ENCODE measurements around the gene KCNG2.
"Not testable (repeated sequence)": the region's sequence is repeated elsewhere in the genome, so short reads cannot be mapped to it uniquely, and the experiment has no call there.

The KCNG2 gene

GRCh38 chr18:79872527-79873444 is 75.0 kb downstream of the KCNG2 start:
- peak overlapping the region in 9 of 11 experiments; percentile 23 to 57 (median 45); a peak in 16 of 22 replicates for H3K4me2 ChIP-seq
- H3K9me3 ChIP-seq (replicated peaks in 1 of 11), result peaks cover 0 to 7% (median 0%) of the 10 kb centered on the region in 11 experiments; a peak in 3 of 22 replicates
- no peaks in the 10 kb centered on the region for H3K36me3 ChIP-seq
- no peak overlapping the region for H3K27ac ChIP-seq
- H3K9ac ChIP-seq, result no peak overlapping the region
- H4K20me1 ChIP-seq, result peaks cover 0 to 13% (median 0%) of the 10 kb centered on the region in 11 experiments; a peak in 2 of 22 replicates
- H3K27me3 ChIP-seq, result peaks cover 0 to 8% (median 0%) of the 10 kb centered on the region in 11 experiments; a peak in 1 of 22 replicates
- H3K4me3 ChIP-seq, result no peak overlapping the region
- no peak for TF ChIP-seq Cebpa-rat (IDR thresholded peaks at IDR 0.05)
- peaks cover 7 to 45% (median 32%) of the 10 kb centered on the region in 10 experiments; a peak in 19 of 20 replicates for H3K4me1 ChIP-seq

- TF ChIP-seq Cebpa-rat (IDR thresholded peaks at IDR 0.05), result no peak
- no peak overlapping the region for H3K4me2 ChIP-seq
- no peak overlapping the region for H3K27ac ChIP-seq
- H3K27me3 ChIP-seq, result peaks cover 0 to 8% (median 0%) of the 10 kb centered on the region in 11 experiments; a peak in 1 of 22 replicates
- H3K4me3 ChIP-seq, result no peak overlapping the region
- H3K36me3 ChIP-seq, result no peaks in the 10 kb centered on the region
- peaks cover 0 to 2% (median 0%) of the 10 kb centered on the region in 11 experiments; a peak in 2 of 22 replicates for H3K9me3 ChIP-seq (replicated peaks in 1 of 11)
- H3K4me1 ChIP-seq, result peaks cover 7 to 44% (median 31%) of the 10 kb centered on the region in 10 experiments; a peak in 19 of 20 replicates
- no peak overlapping the region for H3K9ac ChIP-seq
- peaks cover 0 to 13% (median 0%) of the 10 kb centered on the region in 11 experiments; a peak in 1 of 22 replicates for H4K20me1 ChIP-seq
Observed at GRCh38 chr18:79873449-79874110, 75.8 kb downstream of the KCNG2 start.

- Histone ChIP-seq H3K4me1 (peaks cover 6 to 32% (median 18%) of the 10 kb centered on the region in 10 experiments; a peak in 19 of 20 replicates), H4K20me1 (peaks cover 0 to 13% (median 0%) of the 10 kb centered on the region in 11 experiments; a peak in 1 of 22 replicates), H3K36me3 (no peaks in the 10 kb centered on the region), H3K27me3 (no peaks in the 10 kb centered on the region), H3K4me3 (no peak overlapping the region), H3K4me2 (no peak overlapping the region), H3K27ac (no peak overlapping the region), H3K9me3 (replicated peaks in 1 of 11) (peaks cover 0 to 13% (median 0%) of the 10 kb centered on the region in 11 experiments; a peak in 6 of 22 replicates), H3K9ac (no peak overlapping the region)
- no peak for TF ChIP-seq Cebpa-rat (IDR thresholded peaks at IDR 0.05)
Observed at GRCh38 chr18:79874553-79875530, 77.1 kb downstream of the KCNG2 start.

- H3K27ac ChIP-seq, result no peak overlapping the region
Observed at GRCh38 chr18:79875531-79875919, 77.8 kb downstream of the KCNG2 start.

GRCh38 chr18:79875931-79876461 is 78.3 kb downstream of the KCNG2 start:
- Histone ChIP-seq H3K9ac (no peak overlapping the region), H4K20me1 (peaks cover 0 to 13% (median 0%) of the 10 kb centered on the region in 11 experiments; a peak in 1 of 22 replicates), H3K36me3 (no peaks in the 10 kb centered on the region), H3K4me2 (no peak overlapping the region), H3K27ac (no peak overlapping the region), H3K4me3 (no peak overlapping the region), H3K4me1 (peaks cover 0 to 20% (median 7%) of the 10 kb centered on the region in 10 experiments; a peak in 16 of 20 replicates), H3K9me3 (replicated peaks in 1 of 11) (peaks cover 0 to 13% (median 0%) of the 10 kb centered on the region in 11 experiments; a peak in 6 of 22 replicates), H3K27me3 (no peaks in the 10 kb centered on the region)
- no peak for TF ChIP-seq Cebpa-rat (IDR thresholded peaks at IDR 0.05)

More at GRCh38 chr18:79875531-79875919, 77.8 kb downstream of the KCNG2 start:
- H4K20me1 ChIP-seq, result peaks cover 0 to 13% (median 0%) of the 10 kb centered on the region in 11 experiments; a peak in 1 of 22 replicates
- no peaks in the 10 kb centered on the region for H3K27me3 ChIP-seq
- no peaks in the 10 kb centered on the region for H3K36me3 ChIP-seq
- H3K4me2 ChIP-seq, result no peak overlapping the region
- H3K4me3 ChIP-seq, result no peak overlapping the region
- TF ChIP-seq Cebpa-rat (IDR thresholded peaks at IDR 0.05), result no peak
- no peak overlapping the region for H3K9ac ChIP-seq
- peaks cover 0 to 25% (median 11%) of the 10 kb centered on the region in 10 experiments; a peak in 16 of 20 replicates for H3K4me1 ChIP-seq
- H3K9me3 ChIP-seq (replicated peaks in 1 of 11), result peaks cover 0 to 13% (median 0%) of the 10 kb centered on the region in 11 experiments; a peak in 6 of 22 replicates

GRCh38 chr18:79876497-79876896 is 78.8 kb downstream of the KCNG2 start:
- peaks cover 0 to 13% (median 0%) of the 10 kb centered on the region in 11 experiments; a peak in 1 of 22 replicates for H4K20me1 ChIP-seq
- no peak overlapping the region for H3K9ac ChIP-seq
- H3K27me3 ChIP-seq, result no peaks in the 10 kb centered on the region
- TF ChIP-seq Cebpa-rat (IDR thresholded peaks at IDR 0.05), result no peak
- no peaks in the 10 kb centered on the region for H3K36me3 ChIP-seq
- no peak overlapping the region for H3K4me3 ChIP-seq
- no peak overlapping the region for H3K27ac ChIP-seq
- H3K4me2 ChIP-seq, result no peak overlapping the region
- peaks cover 0 to 13% (median 0%) of the 10 kb centered on the region in 11 experiments; a peak in 6 of 22 replicates for H3K9me3 ChIP-seq (replicated peaks in 1 of 11)
- peaks cover 0 to 15% (median 4%) of the 10 kb centered on the region in 10 experiments; a peak in 11 of 20 replicates for H3K4me1 ChIP-seq

GRCh38 chr18:79877163-79878091 is 79.7 kb downstream of the KCNG2 start:
- H3K4me2 ChIP-seq, result no peak overlapping the region
- H3K4me3 ChIP-seq, result no peak overlapping the region
- H3K9me3 ChIP-seq (replicated peaks in 1 of 11), result peaks cover 0 to 13% (median under 1%) of the 10 kb centered on the region in 11 experiments; a peak in 7 of 22 replicates
- no peak for TF ChIP-seq Cebpa-rat (IDR thresholded peaks at IDR 0.05)
- no peak overlapping the region for H3K9ac ChIP-seq
- no peaks in the 10 kb centered on the region for H3K27me3 ChIP-seq
- H4K20me1 ChIP-seq, result peaks cover 0 to 13% (median 0%) of the 10 kb centered on the region in 11 experiments; a peak in 1 of 22 replicates
- no peaks in the 10 kb centered on the region for H3K36me3 ChIP-seq
- peaks cover 0 to 11% (median 4%) of the 10 kb centered on the region in 10 experiments; a peak in 11 of 20 replicates for H3K4me1 ChIP-seq
- H3K27ac ChIP-seq, result no peak overlapping the region

GRCh38 chr18:79878246-79878645 is 80.5 kb downstream of the KCNG2 start:
- H3K27ac ChIP-seq, H3K4me3 ChIP-seq, H3K4me2 ChIP-seq, H3K9ac ChIP-seq, H3K36me3 ChIP-seq, H3K27me3 ChIP-seq, H3K4me1 ChIP-seq: not testable (repeated sequence)
- Histone ChIP-seq H3K9me3 (replicated peaks in 1 of 11) (peaks cover 0 to 13% (median 6%) of the 10 kb centered on the region in 11 experiments; a peak in 8 of 22 replicates), H4K20me1 (0 out of 22 replicates have a peak, but pooled peaks cover 0 to 13% (median 0%) of the 10 kb centered on the region in 11 experiments)
